ENCODE measurements around the gene DDIAS. TPM values are rescaled to one million over a fixed set of nuclear protein-coding genes. Genes with fewer than 3 reads are reported as not detected.
A peak's percentile ranks its signal among the peaks of the same experiment; 100 is the strongest.

The DDIAS gene
- total RNA-seq, 2 experiments from 2014 or later = 16.8 to 18.6 TPM

DNA sequence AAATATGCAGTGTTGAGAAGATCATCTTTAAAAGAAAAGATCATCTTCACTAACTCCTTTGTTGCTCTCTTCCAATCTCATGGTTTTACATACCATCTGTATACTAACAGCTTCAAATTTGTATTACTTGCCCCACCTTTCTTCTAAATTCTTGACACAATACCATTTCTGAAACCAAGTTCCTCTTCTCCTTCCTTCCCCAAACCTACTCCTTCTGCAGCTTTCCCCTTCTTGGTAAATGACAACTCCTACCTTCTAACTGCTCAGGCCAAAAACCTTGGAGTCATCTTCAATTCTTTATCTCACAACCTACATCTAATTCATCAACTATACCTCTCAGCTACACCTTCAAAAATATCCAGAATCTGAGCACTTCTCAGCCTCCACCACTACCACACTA, 10.6 kb upstream of the DDIAS start:
- no peaks in the 10 kb centered on the region for H3K9me3 Mint-ChIP-seq (ENCODE audit: insufficient read depth)
- no peaks in the 10 kb centered on the region for H3K4me1 Mint-ChIP-seq (ENCODE audit: low read depth)
- ChIA-PET CTCF (interaction anchor here (1.9 to 3.6 kb wide), 3 partner anchors 9 to 173 kb away, joined by 4 to 15 read pairs (median 9); partner anchors contain the start of genes DDIAS and PRCP), POLR2A (no interaction called here)
- no peak overlapping the region for H3K27ac Mint-ChIP-seq
- DNase-seq (no peak), ATAC-seq (no peak)
- H3K27me3 Mint-ChIP-seq (ENCODE audit: low read depth) = no peaks in the 10 kb centered on the region
- H3K36me3 Mint-ChIP-seq (ENCODE audit: low read depth) = no peaks in the 10 kb centered on the region
- no peak overlapping the region for H3K4me3 Mint-ChIP-seq

DNA sequence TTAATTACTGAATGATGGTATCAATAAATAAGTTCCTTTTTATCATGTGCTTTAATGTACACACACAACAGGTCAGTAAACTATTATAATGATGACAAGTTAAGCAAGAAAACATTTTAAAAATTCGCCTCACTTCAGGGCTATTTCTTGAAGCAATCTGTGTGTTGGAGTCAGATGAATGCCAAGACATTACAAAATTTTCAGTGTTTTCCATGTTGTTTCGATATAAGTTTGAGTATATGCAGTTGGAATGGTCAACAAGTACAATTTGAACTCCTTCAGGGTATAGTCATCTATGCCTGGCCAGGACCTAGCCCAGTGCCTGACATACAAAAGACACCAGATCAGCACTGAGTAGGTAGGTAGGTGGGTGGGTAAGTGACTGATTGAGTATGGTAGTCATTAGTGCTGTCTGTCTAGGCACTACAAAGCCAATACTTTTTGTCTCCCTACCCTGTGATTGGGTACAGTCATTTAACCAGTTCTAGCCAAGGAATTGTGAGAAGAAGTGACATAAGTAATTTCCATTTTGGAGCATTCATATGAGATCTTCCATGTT, 8.8 kb upstream of the DDIAS start:
- CTCF ChIA-PET = interaction anchor here (1.0 to 3.6 kb wide), 5 partner anchors 8 to 357 kb away, joined by 3 to 15 read pairs (median 5); partner anchors contain the start of genes DDIAS and PRCP
- ATAC-seq (no peak), DNase-seq (no peak)
- Mint-ChIP-seq H3K27ac (no peak overlapping the region), H3K4me3 (no peak overlapping the region), H3K4me1 (ENCODE audit: low read depth) (peaks cover 11% of the 10 kb centered on the region), H3K27me3 (ENCODE audit: low read depth) (no peaks in the 10 kb centered on the region), H3K9me3 (ENCODE audit: insufficient read depth) (no peaks in the 10 kb centered on the region), H3K36me3 (ENCODE audit: low read depth) (peaks cover 2% of the 10 kb centered on the region)
- POLR2A ChIA-PET = no interaction called here

DNA sequence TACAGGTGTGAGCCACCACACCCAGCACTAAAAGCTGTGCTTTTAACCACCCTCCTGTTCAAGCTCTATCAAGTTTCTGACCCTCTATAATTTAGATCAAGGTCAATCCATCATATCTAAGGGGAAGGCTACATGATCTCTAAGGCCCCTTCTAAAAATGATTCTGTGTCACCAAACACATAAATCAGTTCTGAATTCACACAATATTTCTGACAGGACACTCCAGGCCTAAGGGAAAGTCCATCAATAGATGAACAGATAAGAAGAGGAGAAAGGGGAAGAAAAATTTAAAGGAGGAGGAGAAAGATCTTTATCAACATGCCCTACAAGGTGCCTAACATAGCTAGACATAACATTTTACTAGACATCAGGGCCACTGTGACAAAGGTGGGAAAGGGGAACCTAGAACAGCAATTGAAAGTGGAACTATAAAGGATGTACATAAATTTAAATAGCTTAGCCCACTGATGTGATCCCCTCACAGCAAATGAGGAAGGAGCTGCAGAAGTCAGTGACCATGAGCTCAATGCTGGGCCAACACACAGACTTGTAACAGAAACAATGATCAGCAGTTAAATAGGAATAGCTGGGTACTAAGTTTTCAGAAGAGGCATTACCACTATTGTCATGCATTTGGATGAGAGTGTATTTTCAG, 6.0 kb upstream of the DDIAS start:
- Mint-ChIP-seq H3K36me3 (ENCODE audit: low read depth) (peaks cover 2% of the 10 kb centered on the region), H3K4me3 (no peak overlapping the region), H3K27me3 (ENCODE audit: low read depth) (no peaks in the 10 kb centered on the region), H3K4me1 (ENCODE audit: low read depth) (peaks cover 27% of the 10 kb centered on the region), H3K27ac (no peak overlapping the region), H3K9me3 (ENCODE audit: insufficient read depth) (no peaks in the 10 kb centered on the region)
- ATAC-seq (no peak), DNase-seq (no peak)
- POLR2A ChIA-PET = no interaction called here
- CTCF ChIA-PET = interaction anchor here (0.7 to 2.1 kb wide), 3 partner anchors 11 to 32 kb away, joined by 4 to 21 read pairs (median 6); no protein-coding TSS in a partner anchor

DNA sequence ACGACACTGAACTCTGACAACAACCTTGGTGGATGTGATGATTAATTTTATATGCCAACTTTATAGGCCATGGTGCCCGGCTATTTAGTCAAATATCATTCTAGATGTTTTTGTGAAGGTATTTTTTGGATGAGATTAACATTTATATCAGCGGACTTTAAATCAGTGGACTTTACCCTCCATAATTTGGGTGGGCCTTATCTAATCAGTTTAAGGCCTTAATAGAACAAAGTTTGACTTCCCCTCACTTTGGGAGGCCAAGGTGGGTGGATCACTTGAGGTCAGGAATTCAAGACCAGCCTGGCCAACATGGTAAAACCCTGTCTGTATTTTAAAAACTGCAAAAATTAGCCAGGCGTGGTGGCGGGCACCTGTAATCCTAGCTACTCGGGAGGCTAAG, 5.4 kb upstream of the DDIAS start:
- Mint-ChIP-seq H3K9me3 (ENCODE audit: insufficient read depth) (no peaks in the 10 kb centered on the region), H3K36me3 (ENCODE audit: low read depth) (peaks cover 2% of the 10 kb centered on the region), H3K4me3 (no peak overlapping the region), H3K4me1 (ENCODE audit: low read depth) (peaks cover 27% of the 10 kb centered on the region), H3K27me3 (ENCODE audit: low read depth) (no peaks in the 10 kb centered on the region), H3K27ac (no peak overlapping the region)
- ChIA-PET POLR2A (no interaction called here), CTCF (interaction anchor here (0.6 to 2.1 kb wide), 3 partner anchors 11 to 1138 kb away, joined by 3 to 21 read pairs (median 6); no protein-coding TSS in a partner anchor)
- no peak for DNase-seq
- no peak for ATAC-seq

DNA sequence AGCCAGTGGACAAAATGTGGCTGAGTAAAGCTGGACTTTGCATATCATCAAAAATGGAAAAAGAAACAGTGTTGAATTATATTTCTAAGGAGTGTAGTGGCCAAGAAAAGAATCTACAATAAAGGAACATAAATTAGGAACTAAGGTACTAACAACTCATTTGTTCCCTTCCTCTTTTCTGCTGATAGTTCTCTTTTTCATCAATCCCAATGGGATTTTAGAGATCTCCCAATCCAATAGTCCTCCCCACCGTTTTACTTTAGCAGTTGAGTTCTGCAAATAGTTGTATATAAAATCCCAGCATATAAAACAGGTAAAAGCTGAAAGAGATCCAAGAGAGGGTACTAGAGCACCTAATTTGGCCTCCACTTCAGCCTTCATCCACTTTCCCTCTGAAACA, 3.3 kb upstream of the DDIAS start:
- CTCF ChIA-PET = interaction anchor here (2.0 to 8.7 kb wide), 2 partner anchors 29 to 180 kb away, joined by 5 to 123 read pairs; no protein-coding TSS in a partner anchor
- peaks cover 2% of the 10 kb centered on the region for H3K36me3 Mint-ChIP-seq (ENCODE audit: low read depth)
- no peaks in the 10 kb centered on the region for H3K9me3 Mint-ChIP-seq (ENCODE audit: insufficient read depth)
- no peaks in the 10 kb centered on the region for H3K27me3 Mint-ChIP-seq (ENCODE audit: low read depth)
- DNase-seq = no peak
- H3K4me1 Mint-ChIP-seq (ENCODE audit: low read depth) = peaks cover 40% of the 10 kb centered on the region
- no peak overlapping the region for H3K4me3 Mint-ChIP-seq
- H3K27ac Mint-ChIP-seq = no peak overlapping the region
- no peak for ATAC-seq
- POLR2A ChIA-PET = no interaction called here

DNA sequence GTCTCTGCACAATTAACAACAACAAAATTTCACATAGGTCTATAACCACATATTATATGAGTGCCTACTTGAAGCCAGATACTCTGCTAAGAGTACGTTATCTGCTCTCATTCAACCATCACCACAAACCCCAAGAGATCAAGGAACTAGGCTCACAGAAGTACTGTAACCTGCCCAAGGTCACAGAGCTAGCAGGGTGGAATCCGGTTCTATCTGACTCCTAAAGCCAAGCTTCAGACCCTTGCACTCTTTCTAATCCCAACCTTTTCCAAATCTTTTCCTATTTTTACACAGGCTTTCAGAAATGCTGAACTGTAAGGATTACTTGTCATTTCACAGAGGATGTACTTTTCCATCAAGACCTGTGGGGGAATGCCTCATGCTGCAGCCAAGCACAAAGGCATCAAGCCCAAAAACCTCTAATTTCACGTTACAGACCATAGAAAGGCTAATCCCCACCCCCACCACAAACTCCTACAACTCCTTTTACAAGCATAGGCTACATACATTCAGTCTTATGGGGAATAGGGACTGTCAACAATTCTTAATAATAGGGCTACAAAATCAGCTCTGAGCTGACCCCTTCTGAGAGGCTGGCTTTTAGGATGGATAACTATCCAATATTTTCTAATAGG, 2.2 kb upstream of the DDIAS start:
- peaks cover 48% of the 10 kb centered on the region for H3K4me1 Mint-ChIP-seq (ENCODE audit: low read depth)
- POLR2A ChIA-PET = interaction anchor here (0.9 to 3.9 kb wide), 8 partner anchors 11 to 386 kb away, joined by 3 to 71 read pairs (median 5); partner anchors contain the start of genes ANKRD42, CCDC90B, PCF11 and RAB30
- H3K27ac Mint-ChIP-seq = peak overlapping the region; percentile 99
- peak; percentile 9 for ATAC-seq
- H3K9me3 Mint-ChIP-seq (ENCODE audit: insufficient read depth) = no peaks in the 10 kb centered on the region
- CTCF ChIA-PET = interaction anchor here (0.9 to 8.7 kb wide), 9 partner anchors 8 to 393 kb away, joined by 3 to 123 read pairs (median 5); no protein-coding TSS in a partner anchor
- peak; percentile 60 for DNase-seq
- peaks cover 2% of the 10 kb centered on the region for H3K36me3 Mint-ChIP-seq (ENCODE audit: low read depth)
- peak overlapping the region; percentile 97 for H3K4me3 Mint-ChIP-seq
- no peaks in the 10 kb centered on the region for H3K27me3 Mint-ChIP-seq (ENCODE audit: low read depth)

DNA sequence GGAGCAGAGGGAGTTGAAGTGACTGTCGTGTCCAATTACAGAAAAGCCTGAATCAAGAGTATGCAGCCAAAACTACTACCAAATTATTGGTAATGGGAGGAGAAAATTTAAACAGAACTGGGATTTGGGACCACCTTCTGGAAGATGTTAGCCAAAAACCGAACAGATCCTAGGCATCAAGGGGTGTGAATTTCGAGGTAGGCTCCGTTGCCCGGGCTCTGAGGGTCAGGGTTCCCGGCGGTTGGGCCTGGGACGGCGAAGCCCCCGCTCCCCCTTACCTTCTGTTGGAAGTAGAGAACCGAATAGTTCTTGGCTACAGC, 1.6 kb upstream of the DDIAS start:
- Mint-ChIP-seq H3K4me1 (ENCODE audit: low read depth) (peaks cover 48% of the 10 kb centered on the region), H3K4me3 (peak overlapping the region; percentile 97), H3K9me3 (ENCODE audit: insufficient read depth) (no peaks in the 10 kb centered on the region), H3K36me3 (ENCODE audit: low read depth) (peaks cover 2% of the 10 kb centered on the region), H3K27me3 (ENCODE audit: low read depth) (no peaks in the 10 kb centered on the region), H3K27ac (peak overlapping the region; percentile 99)
- ChIA-PET POLR2A (interaction anchor here (0.9 to 3.9 kb wide), 11 partner anchors 10 to 386 kb away, joined by 3 to 71 read pairs (median 5); partner anchors contain the start of genes ANKRD42, CCDC90B, PCF11 and RAB30), CTCF (interaction anchor here (0.6 to 8.7 kb wide), 12 partner anchors 9 to 393 kb away, joined by 3 to 123 read pairs (median 4); no protein-coding TSS in a partner anchor)
- ATAC-seq (no peak), DNase-seq (no peak)

DNA sequence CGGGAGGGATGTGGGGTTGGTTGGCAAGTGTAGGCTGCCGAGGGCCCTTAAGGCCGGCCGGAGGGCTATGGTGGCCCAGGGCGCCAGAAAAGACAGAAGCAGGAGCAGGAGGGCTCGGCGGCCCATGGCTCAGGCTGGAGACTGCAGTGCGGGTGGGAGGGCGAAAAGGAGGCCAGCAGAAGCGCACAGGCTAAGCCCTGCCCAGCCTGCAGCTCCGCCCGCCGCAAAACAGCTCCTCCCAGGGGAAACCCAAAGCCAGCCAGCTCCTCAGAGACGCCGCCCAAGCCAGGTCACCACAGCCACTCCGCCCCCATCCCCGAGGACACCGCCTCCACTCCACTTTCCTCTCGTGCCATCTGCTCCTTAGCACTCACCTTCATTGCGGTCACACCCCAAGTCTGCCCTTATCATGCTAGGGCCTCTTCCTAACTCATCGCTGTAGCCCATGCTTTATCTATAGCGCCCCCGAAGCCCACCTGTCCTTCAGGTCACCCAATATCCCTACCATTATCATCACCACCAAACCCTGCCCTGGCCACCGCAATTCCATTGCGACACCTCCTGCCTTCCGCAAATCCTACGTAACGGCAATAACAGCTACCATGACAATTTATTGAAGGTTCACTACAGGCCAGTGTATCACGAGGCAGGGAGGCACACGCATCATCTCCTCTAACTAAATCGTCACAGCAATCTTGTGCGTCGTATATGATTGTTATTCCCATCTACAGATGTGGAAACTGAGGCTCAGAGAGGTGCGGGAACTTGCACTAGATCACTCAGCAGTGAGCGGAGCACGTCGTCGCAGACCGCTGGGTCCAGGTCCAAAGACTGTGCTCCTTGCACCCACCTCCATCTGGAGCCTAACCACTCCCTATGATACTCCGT, 1.0 kb upstream of the DDIAS start, which contains the start of gene PRCP:
TSS of gene PRCP (minus strand) at position 154 of the 888 bp plus-strand sequence. CDS start at position 126, 28 bp downstream.
- CTCF ChIA-PET = interaction anchor here (0.6 to 8.7 kb wide), 27 partner anchors 8 to 392 kb away, joined by 3 to 123 read pairs (median 5); partner anchors contain the start of genes ANKRD42, CCDC90B, PCF11 and RAB30
- peaks cover 48% of the 10 kb centered on the region for H3K4me1 Mint-ChIP-seq (ENCODE audit: low read depth)
- H3K9me3 Mint-ChIP-seq (ENCODE audit: insufficient read depth) = no peaks in the 10 kb centered on the region
- H3K27ac Mint-ChIP-seq = peak within 1 kb of the TSS; percentile 99
- peak; percentile 83 for ATAC-seq
- H3K4me3 Mint-ChIP-seq = peak within 1 kb of the TSS; percentile 97
- POLR2A ChIA-PET = interaction anchor here (0.5 to 3.9 kb wide), 26 partner anchors 9 to 385 kb away, joined by 3 to 71 read pairs (median 4); partner anchors contain the start of genes ANKRD42, CCDC90B, PCF11 and RAB30
- peak; percentile 96 for DNase-seq
- no peaks in the 10 kb centered on the region for H3K27me3 Mint-ChIP-seq (ENCODE audit: low read depth)
- peaks cover 2% of the 10 kb centered on the region for H3K36me3 Mint-ChIP-seq (ENCODE audit: low read depth)

DNA sequence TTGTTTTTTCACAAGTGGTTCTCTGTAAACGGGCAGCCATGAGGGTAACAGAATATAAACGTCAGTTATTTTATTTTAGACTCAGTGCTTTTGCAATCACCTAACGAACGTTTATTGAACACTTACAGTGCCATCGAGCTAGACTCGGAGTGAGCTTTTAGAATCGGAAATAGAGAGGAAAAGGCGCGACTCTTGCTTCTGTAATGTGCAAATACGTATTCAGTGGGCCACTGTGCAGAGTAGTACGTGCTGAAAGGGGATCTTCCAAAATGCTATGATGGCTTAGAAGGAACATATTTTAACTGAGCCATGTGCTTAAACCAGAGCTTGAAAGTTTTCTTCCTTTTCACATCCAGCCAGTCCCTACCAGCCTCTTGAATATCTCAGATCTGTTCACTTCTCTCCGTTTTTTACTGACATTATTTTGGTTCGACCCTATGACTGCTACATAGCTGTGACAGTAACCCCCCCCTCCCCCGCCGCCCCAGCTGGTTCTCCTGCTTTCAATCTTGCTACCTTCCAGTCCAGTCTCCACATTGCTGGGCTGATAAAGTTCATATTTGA, 468 bp downstream of the DDIAS start:
- Mint-ChIP-seq H3K4me3 (peak overlapping the region; percentile 97), H3K9me3 (ENCODE audit: insufficient read depth) (no peaks in the 10 kb centered on the region), H3K27ac (peak overlapping the region; percentile 99), H3K27me3 (ENCODE audit: low read depth) (no peaks in the 10 kb centered on the region), H3K4me1 (ENCODE audit: low read depth) (peaks cover 51% of the 10 kb centered on the region), H3K36me3 (ENCODE audit: low read depth) (no peaks in the 10 kb centered on the region)
- ATAC-seq = no peak
- no peak for DNase-seq
- ChIA-PET CTCF (interaction anchor here (0.6 to 8.7 kb wide), 20 partner anchors 9 to 391 kb away, joined by 3 to 123 read pairs (median 6); partner anchors contain the start of genes ANKRD42, CCDC90B, PCF11 and RAB30), POLR2A (interaction anchor here (0.6 to 3.9 kb wide), 18 partner anchors 12 to 383 kb away, joined by 3 to 71 read pairs (median 6); partner anchors contain the start of genes ANKRD42, CCDC90B, PCF11 and RAB30)

DNA sequence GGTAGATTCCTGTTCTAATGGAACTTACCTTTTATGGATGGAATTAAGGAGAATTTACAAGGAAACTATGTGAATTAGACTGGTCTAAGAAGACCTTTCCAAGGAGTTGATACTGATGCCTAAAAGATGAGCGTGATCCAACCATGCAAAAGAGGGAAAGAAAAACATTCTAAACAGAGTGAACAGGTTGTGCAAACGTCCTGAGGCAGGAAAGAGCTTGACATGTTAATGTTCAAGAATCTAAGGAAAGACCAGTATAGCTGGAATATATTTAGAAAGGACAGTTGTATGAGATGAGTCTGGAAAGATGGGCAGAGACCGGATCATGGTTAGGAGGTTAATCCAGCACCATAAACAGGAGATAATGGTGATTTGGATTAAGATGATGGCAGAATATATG, 1.3 kb downstream of the DDIAS start:
- H3K27ac Mint-ChIP-seq = peak overlapping the region; percentile 99
- peaks cover 49% of the 10 kb centered on the region for H3K4me1 Mint-ChIP-seq (ENCODE audit: low read depth)
- DNase-seq = no peak
- no peaks in the 10 kb centered on the region for H3K27me3 Mint-ChIP-seq (ENCODE audit: low read depth)
- ChIA-PET POLR2A (no interaction called here), CTCF (interaction anchor here (1.0 to 8.7 kb wide), 8 partner anchors 17 to 348 kb away, joined by 3 to 123 read pairs (median 10); partner anchors contain the start of genes PCF11 and RAB30)
- no peaks in the 10 kb centered on the region for H3K36me3 Mint-ChIP-seq (ENCODE audit: low read depth)
- peak overlapping the region; percentile 97 for H3K4me3 Mint-ChIP-seq
- no peak for ATAC-seq
- H3K9me3 Mint-ChIP-seq (ENCODE audit: insufficient read depth) = no peaks in the 10 kb centered on the region
